ENCODE results near the gene PRKCZ. TPM values are rescaled to one million over a fixed set of nuclear protein-coding genes. Genes with fewer than 3 reads are reported as not detected.

The PRKCZ gene
- total RNA-seq, 4 donors from 2014 or later = 3.1 to 5.4 (median 4.7) TPM

DNA sequence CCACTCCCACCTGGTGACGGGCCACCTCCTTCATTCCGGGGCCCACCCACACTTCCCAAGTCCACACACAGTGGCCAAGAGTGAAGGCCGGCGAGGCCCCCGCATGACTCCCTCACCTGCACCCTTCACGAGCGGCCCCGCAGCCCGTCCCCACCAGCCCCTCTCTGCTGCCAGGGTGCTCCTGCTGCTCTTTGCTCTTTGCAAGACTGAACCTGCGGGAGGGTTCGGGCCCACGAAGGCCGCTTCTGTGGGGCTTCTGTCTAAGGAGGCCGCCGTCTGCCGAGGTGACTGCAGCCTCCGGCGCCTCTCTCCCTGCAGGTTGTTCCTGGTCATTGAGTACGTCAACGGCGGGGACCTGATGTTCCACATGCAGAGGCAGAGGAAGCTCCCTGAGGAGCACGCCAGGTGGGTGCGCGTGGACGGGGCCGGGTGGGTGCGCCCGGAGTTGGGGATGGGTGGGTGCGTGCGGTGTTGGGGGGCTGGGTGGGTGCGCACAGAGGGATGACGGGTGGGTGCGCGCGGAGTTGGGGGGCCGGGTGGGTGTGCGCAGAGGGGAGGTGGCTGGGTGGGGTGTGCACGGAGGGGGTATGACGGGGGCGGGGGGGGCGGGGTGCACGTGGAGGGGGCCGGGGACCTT lies 119.1 kb downstream of the PRKCZ start:
- DNase-seq (ENCODE audit: extremely low spot score) = no peak
- TF ChIP-seq POLR2AphosphoS5 (IDR thresholded peaks at IDR 0.05) = no peak
- Histone ChIP-seq H3K9me3 (no peaks in the 10 kb centered on the region), H3K27ac (replicated peaks in 1 of 4) (no peak overlapping the region), H3K4me1 (peaks cover 0 to 5% (median 5%) of the 10 kb centered on the region in 4 donors), H3K36me3 (no peaks in the 10 kb centered on the region), H3K4me3 (no peak overlapping the region), H3K27me3 (peaks cover 0 to 19% (median 0%) of the 10 kb centered on the region in 4 donors)
- 91% methylated on average over 18 of the region's 43 CpGs for WGBS
- intact Hi-C loops (cut with DNase I) = no loop called here

GRCh38 chr1:2170211-2170610 lies 120.0 kb downstream of the PRKCZ start:
- 66% methylated on average over 11 of the region's 11 CpGs for WGBS
- TF ChIP-seq POLR2A (IDR thresholded peaks at IDR 0.05; ENCODE audit: low read depth) (no peak), POLR2AphosphoS5 (IDR thresholded peaks at IDR 0.05) (no peak)
- Histone ChIP-seq H3K4me1 (peaks cover 5 to 14% (median 11%) of the 10 kb centered on the region in 4 donors), H3K36me3 (no peaks in the 10 kb centered on the region), H3K27ac (replicated peaks in 1 of 4) (no peak overlapping the region), H3K4me3 (no peak overlapping the region), H3K9me3 (no peaks in the 10 kb centered on the region), H3K27me3 (peaks cover 0 to 19% (median 0%) of the 10 kb centered on the region in 4 donors)
- DNase-seq (ENCODE audit: extremely low spot score) = no peak
- intact Hi-C loops (cut with DNase I) = no loop called here

- WGBS = 100% methylated on average over 3 of the region's 26 CpGs
- TF ChIP-seq, protein P1, sequence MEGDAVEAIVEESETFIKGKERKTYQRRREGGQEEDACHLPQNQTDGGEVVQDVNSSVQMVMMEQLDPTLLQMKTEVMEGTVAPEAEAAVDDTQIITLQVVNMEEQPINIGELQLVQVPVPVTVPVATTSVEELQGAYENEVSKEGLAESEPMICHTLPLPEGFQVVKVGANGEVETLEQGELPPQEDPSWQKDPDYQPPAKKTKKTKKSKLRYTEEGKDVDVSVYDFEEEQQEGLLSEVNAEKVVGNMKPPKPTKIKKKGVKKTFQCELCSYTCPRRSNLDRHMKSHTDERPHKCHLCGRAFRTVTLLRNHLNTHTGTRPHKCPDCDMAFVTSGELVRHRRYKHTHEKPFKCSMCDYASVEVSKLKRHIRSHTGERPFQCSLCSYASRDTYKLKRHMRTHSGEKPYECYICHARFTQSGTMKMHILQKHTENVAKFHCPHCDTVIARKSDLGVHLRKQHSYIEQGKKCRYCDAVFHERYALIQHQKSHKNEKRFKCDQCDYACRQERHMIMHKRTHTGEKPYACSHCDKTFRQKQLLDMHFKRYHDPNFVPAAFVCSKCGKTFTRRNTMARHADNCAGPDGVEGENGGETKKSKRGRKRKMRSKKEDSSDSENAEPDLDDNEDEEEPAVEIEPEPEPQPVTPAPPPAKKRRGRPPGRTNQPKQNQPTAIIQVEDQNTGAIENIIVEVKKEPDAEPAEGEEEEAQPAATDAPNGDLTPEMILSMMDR (IDR thresholded peaks at IDR 0.05) = no peak
- no peak overlapping the region for H3K27ac ChIP-seq (replicated peaks in 1 of 4)
- intact Hi-C loops (cut with DNase I) = no loop called here
- no peak for DNase-seq (ENCODE audit: extremely low spot score)
- no peaks in the 10 kb centered on the region for H3K9me3 ChIP-seq
- peaks cover 0 to 15% (median 0%) of the 10 kb centered on the region in 4 donors for H3K27me3 ChIP-seq
- H3K36me3 ChIP-seq = no peaks in the 10 kb centered on the region
- H3K4me3 ChIP-seq = no peak overlapping the region
- H3K4me1 ChIP-seq = peaks cover 5 to 21% (median 11%) of the 10 kb centered on the region in 4 donors
Measured at GRCh38 chr1:2172012-2172411, 121.8 kb downstream of the PRKCZ start.

DNA sequence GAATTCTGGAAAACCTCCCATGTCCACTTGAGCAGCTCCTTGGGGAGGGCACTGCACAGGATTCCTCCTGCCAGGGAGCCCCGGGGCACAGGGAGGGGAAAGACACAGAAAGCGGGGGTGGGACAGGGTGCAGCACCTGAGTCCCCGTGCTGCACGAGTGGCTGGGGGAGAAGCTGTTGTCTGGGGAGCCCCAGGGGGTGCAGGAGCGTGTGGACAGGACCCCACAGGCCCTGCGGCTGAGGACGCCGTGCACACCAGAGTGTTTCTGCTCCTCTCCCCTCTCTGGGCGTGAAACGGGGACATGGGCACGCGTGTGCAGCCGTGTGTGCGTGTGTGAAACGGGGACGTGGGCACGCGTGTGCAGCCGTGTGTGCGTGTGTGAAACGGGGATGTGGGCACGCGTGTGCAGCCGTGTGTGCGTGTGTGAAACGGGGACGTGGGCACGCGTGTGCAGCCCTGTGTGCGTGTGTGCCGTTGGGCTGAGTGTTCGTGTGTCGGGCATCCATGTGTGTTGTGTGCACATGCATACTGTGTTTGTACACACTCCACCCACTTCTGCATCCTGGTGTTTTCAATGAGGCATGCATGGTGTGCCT lies 122.4 kb downstream of the PRKCZ start:
- H3K36me3 ChIP-seq = no peaks in the 10 kb centered on the region
- WGBS = 90% methylated on average over 32 of the region's 33 CpGs
- no peaks in the 10 kb centered on the region for H3K9me3 ChIP-seq
- no peak for TF ChIP-seq EP300 (IDR thresholded peaks at IDR 0.05)
- TF ChIP-seq, protein P1 (IDR thresholded peaks at IDR 0.05) = no peak
- TF ChIP-seq POLR2AphosphoS5 (IDR thresholded peaks at IDR 0.05) = no peak
- TF ChIP-seq POLR2A (IDR thresholded peaks at IDR 0.05; ENCODE audit: low read depth) = no peak
- H3K27me3 ChIP-seq = peaks cover 0 to 14% (median 0%) of the 10 kb centered on the region in 4 donors
- intact Hi-C loops (cut with DNase I) = no loop called here
- H3K4me1 ChIP-seq = peaks cover 5 to 21% (median 11%) of the 10 kb centered on the region in 4 donors
- H3K27ac ChIP-seq (replicated peaks in 1 of 4) = no peak overlapping the region
- DNase-seq (ENCODE audit: extremely low spot score) = no peak
- no peak overlapping the region for H3K4me3 ChIP-seq

DNA sequence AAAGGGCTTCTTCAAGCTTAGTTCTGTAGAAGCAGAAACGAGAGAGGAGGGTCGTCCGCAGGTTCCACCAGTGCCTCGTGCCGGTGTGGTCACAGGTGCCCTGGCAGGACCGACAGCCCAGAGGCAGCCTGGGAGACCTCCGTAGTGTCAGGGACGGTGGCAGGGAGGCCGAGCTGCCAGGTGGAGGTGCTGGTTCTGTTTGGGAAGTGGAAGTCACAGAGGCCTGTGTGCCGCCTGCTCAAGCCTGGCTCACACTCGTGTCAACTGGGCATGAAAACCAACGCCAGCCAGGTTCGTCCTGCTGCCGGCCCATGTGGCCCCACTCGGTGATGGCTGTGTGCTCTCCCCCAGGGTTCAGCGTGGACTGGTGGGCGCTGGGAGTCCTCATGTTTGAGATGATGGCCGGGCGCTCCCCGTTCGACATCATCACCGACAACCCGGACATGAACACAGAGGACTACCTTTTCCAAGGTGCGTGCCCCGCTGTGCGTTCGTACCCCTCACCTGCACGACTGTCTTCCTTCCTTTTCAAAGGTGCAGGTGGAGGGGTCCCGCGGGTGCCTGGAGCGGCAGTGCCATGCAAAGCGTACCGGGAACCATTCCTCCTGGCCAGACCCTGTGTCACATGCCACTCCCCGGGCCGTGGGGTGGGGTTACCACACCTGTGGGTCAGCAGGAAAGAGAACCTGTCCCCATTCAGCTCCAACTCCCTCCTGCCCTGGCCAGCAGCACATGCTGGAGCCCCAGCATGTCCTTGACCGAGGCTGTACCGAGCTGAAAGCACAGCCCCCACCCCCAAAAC lies 123.5 kb downstream of the PRKCZ start:
- 78% methylated on average over 36 of the region's 37 CpGs for WGBS
- intact Hi-C loops (cut with DNase I) = loop anchor here (1.0 kb wide), 1 partner anchor 41 kb away; no protein-coding TSS in a partner anchor
- Histone ChIP-seq H3K27ac (replicated peaks in 1 of 4) (peak overlapping the region in 1 of 4 donors; percentile 69), H3K4me3 (peak overlapping the region; percentile 54 to 62 (median 58)), H3K4me1 (peaks cover 5 to 21% (median 11%) of the 10 kb centered on the region in 4 donors), H3K27me3 (peaks cover 0 to 7% (median 0%) of the 10 kb centered on the region in 4 donors), H3K36me3 (peaks cover 0 to 5% (median 0%) of the 10 kb centered on the region in 4 donors), H3K9me3 (no peaks in the 10 kb centered on the region)
- DNase-seq (ENCODE audit: extremely low spot score) = no peak
- TF ChIP-seq, protein P1 (IDR thresholded peaks at IDR 0.05) = no peak
- no peak for TF ChIP-seq POLR2AphosphoS5 (IDR thresholded peaks at IDR 0.05)
- no peak for TF ChIP-seq POLR2A (IDR thresholded peaks at IDR 0.05; ENCODE audit: low read depth)
- TF ChIP-seq EP300 (IDR thresholded peaks at IDR 0.05) = no peak

Data from esophagus muscularis mucosa (tissue), 4 donors.